ENCODE measurements around the gene STAT3.
"Not testable (repeated sequence)": the region's sequence is repeated elsewhere in the genome, so short reads cannot be mapped to it uniquely, and the experiment has no call there.

The STAT3 gene

GRCh38 chr17:42266918-42267766 lies 121.1 kb downstream of the STAT3 start:
- Histone ChIP-seq H3K9ac (no peak overlapping the region), H4K20me1 (peaks cover 66% of the 10 kb centered on the region), H3K27ac (no peak overlapping the region), H3K36me3 (peaks cover 6% of the 10 kb centered on the region; the same call in 1 of the 2 replicates), H3K9me3 (peaks cover 6% of the 10 kb centered on the region; the same call in 1 of the 2 replicates), H3K27me3 (no peaks in the 10 kb centered on the region), H3K4me1 (peaks cover 5% of the 10 kb centered on the region), H3K4me3 (no peak overlapping the region), H3K4me2 (no peak overlapping the region)
- TF ChIP-seq Cebpa-rat (IDR thresholded peaks at IDR 0.05) = no peak

- peaks cover 4% of the 10 kb centered on the region for H3K4me1 ChIP-seq
- H3K9me3 ChIP-seq = peaks cover 6% of the 10 kb centered on the region; the same call in 1 of the 2 replicates
- H3K4me2 ChIP-seq = no peak overlapping the region
- H4K20me1 ChIP-seq = peaks cover 66% of the 10 kb centered on the region
- no peak for TF ChIP-seq Cebpa-rat (IDR thresholded peaks at IDR 0.05)
- no peak overlapping the region for H3K4me3 ChIP-seq
- no peak overlapping the region for H3K9ac ChIP-seq
- H3K27me3 ChIP-seq = no peaks in the 10 kb centered on the region
- no peak overlapping the region for H3K27ac ChIP-seq
- H3K36me3 ChIP-seq = peaks cover 6% of the 10 kb centered on the region; the same call in 1 of the 2 replicates
Observed at GRCh38 chr17:42266462-42266861, 121.8 kb downstream of the STAT3 start.

- Histone ChIP-seq H4K20me1 (peaks cover 64% of the 10 kb centered on the region), H3K4me1 (peaks cover 25% of the 10 kb centered on the region)
- H3K27ac ChIP-seq, H3K9me3 ChIP-seq, H3K27me3 ChIP-seq, H3K4me2 ChIP-seq, H3K9ac ChIP-seq, H3K4me3 ChIP-seq, H3K36me3 ChIP-seq: not testable (repeated sequence)
Observed at GRCh38 chr17:42264366-42264765, 123.9 kb downstream of the STAT3 start.

All from BLaER1 (cell line).